Ureter (tissue), 1 donor: ENCODE measurements around the gene UBAC2. TPM values are rescaled to one million over a fixed set of nuclear protein-coding genes. Genes with fewer than 3 reads are reported as not detected.
"Not testable (repeated sequence)": the region's sequence is repeated elsewhere in the genome, so short reads cannot be mapped to it uniquely, and the experiment has no call there.

Experiments used
- DNase-seq: peaks from one replicate; pipeline ENCODE4 v3.0.0-alpha.2; 2020; ENCODE audit warnings: low spot score
- total RNA-seq: library from RNA; stranded (reverse); gene quantifications from one replicate; pipeline ENCODE4 v1.2.4, GENCODE V29; 2023
- donor health status: DM: yes; HTN: yes; CAD: no.

The UBAC2 gene
- total RNA-seq, 1 donor from 2014 or later = 55.9 TPM

DNA sequence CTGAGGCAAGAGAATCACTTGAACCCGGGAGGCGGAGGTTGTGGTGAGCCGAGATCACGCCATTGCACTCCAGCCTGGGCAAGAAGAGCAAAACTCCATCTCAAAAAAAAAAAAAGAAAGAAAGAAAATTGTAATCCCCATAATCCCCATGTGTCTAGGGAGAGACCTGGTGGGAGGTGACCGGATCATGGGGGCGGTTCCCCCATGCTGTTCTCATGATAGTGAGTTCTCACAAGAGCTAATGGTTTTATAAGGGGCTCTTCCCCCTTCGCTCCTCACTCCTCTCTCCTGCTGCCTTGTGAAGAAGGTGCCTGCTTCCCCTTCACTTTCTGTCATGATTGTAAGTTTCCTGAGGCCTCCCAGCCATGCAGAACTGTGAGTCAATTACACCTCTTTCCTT, 192.7 kb downstream of the UBAC2 start:
- DNase-seq = not testable (repeated sequence)

DNA sequence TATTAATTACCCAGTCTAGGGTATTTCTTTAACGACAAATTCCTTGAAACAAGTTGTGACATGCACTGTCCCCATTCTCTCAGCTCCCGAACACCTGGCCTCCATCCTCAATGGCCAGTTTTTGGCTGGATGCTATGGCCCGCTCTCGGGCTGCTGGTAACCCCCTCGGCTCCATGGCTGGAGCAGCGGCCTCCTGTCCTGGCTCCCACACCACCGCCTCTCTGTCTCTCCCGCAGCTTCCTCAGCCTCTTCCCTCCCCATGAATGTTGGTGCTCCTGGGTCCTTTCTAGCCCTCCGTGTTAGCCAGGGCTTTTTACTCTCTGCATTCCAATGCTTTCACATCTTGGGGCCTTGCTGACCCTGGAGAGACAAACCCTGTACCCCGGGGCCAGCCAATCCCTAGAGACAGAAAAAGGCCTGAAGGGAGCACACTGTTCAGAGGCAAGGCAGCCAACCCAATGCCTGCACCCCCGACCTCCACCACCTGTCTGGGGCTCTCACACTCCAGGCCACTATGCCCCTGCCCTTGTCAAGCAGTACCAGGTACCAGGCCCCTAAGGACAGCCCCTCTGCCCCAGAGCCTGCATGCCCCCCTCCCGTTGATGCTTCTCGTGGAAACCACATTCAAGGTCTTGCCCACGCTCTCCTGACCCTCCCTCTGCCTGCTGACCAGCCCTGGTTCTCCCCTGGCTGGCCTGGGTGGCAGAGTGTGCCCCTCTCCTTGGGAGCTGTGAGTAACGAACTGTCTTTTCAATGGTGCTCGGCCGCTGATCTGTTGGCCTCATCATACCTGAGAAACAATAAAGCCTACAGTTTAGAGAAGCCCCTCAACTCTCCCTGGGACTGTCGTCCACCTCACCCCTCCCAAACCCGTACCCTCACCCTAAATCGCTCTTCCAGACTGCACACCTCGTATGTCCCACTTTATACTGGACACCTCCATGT, 193.4 kb downstream of the UBAC2 start:
- no peak for DNase-seq

DNA sequence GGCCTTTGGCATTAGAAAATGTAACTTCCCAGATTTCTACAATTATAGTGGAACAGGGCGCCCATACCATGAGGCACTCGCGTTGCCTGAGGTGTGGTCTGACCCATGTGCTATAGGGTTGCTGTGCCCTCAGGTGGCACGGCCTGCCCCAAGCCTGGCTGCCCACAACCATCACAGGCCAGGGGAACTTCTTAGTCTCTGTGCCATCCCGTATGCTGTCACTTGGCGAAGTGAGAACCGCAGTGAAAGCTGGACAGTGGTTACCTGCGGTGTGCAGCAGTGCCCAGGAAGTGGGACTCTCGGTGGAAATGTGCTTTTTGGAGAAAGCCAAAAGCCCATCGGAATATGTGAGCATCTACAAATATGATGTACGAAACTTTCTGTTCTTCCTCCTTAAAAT, 194.8 kb downstream of the UBAC2 start:
- DNase-seq = no peak

DNA sequence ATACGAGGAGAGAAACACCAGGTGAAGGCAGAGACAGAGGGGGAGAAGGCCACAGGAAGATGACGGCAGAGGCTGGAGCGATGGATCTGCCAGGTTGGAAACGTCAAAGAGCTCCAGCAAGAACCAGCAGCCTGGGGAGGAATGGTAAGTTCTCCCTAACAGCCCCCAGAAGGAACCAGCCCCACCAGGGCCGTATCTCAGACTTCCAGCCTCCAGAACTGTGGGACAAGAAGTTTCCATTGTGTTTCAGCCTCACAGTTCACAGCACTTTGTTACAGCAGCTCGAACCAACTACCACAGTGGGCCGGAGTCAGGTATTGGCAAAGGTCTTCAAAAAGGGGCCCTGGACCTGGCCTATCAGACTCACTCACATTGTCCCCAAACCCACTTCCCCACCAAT, 195.8 kb downstream of the UBAC2 start:
- no peak for DNase-seq

DNA sequence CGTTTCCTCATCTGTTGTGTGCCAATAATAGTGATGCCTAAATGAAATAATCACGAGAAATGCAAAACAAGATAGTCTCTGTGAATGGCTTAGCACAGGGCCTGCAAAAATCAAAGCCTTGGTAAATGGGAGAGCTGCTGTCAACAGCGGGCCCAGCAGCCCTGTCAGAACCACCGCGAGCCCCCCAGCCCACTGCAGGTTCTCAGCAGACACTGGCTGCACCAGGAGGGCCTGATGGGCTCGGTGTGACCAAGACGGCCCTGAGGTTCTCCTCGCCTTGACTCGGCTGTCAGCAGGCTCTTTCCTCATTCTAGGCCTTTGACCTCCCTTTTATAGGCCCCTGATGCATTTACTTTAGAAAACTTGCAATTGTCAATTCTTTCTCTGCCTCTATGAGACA, 197.4 kb downstream of the UBAC2 start:
- no peak for DNase-seq

DNA sequence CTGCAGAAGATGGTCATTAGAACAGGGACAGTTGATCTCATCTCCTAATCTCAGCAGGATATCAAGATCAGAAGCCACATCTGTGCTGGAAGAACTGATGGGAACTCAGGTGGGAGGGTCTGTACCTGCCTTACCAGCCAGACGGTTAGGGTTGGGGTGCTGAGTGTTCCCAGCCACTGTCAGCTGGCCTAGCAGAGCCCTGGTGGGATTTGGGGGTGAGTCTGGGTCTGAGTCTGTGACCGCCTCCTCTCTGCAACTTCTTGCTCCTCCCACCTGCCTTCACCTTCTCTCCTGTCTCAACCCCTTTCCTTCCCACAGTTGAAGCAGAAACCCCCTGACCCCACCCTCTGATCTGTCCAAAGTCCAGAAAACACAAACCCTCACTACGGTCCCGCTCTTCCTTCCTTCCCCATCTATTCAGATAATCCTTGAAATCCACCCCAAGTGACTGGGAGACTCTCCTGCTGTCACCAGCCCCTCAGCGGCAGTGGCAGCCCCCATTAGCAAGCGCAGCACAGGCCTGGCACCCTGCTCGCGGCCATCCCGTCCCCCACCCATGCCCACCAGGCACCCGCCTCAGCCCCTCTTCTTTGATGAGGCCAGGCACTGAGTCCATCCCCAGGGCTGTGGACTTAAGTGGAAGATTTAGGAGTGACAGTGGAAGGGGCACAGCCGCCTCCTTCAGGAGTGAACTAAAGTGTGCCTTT, 198.4 kb downstream of the UBAC2 start:
- no peak for DNase-seq

DNA sequence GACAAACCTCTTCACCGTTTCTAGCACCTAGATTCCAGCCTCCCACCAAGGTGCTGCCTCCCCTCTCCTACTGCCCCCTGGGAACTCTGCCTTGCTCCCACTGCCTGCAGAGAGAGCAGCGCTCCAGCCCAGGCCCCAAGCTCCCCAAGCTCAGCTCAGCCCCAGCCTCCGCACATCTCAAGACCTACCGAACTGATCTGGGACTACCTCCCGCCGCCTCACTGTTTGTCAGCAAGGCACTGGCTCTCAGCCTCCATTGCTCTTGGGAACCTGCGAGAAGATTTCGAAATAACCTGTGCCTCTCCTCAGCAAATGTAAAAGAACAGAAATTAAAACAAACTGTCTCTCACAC, 198.9 kb downstream of the UBAC2 start:
- no peak for DNase-seq

DNA sequence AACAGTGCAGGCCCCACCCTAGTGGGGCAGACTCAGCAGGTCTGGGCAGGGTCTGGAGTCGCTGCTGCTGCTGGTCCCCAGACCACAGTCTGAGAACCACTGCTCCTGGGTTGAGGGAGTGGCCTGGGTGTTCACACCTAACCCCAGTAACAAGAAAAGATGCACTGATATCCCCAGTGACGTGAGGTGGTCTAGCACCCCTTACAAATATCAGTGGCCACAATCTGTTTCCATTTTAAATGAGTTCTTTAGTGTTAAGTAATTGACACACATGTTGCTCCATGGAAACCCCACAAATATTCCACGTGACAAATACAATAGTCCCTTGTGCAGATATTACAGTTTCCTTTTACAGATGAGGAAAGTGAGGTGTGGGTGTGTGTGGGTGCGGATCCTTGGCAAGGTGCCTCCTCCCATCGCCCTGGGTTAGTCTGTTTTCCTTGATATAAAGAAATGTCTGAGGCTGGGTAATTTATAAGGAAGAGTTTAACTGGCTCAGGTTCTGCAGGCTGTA, 202.9 kb downstream of the UBAC2 start:
- no peak for DNase-seq

DNA sequence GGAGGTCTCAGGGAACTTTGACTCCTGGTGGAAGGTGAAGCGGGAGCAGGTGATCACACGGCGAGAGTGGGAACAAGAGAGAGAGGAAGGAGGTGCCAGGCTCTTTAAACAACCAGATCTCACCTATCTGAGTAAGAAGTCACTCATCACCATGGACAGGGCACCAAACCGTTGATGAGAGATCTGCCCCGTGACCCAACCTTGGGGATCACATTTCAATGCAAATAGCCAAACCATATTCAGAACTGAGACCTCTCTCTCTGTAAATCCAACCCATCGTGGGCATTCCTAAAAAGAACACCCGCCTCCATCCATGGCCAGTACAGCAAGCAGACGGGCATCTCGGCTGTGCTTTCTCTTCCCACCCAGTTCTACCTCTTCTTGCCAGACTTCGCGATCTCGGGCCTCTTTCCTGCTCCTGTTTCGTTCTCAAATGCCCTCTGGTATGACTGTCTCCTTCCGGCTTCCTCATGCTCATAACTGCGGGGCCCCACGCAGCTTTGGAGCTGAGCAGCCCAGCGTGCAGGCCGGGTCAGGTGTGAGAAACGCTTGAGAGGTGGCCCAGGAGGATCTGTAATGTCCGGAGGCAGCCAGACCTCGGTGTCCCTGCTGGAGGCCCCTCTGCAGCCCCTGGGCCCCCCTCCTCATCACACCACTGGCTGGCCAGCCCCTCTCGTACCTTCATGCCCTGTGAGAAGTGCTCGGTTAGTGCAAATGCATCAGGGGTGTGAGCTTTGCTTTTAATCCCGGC, 203.5 kb downstream of the UBAC2 start:
- DNase-seq = no peak

DNA sequence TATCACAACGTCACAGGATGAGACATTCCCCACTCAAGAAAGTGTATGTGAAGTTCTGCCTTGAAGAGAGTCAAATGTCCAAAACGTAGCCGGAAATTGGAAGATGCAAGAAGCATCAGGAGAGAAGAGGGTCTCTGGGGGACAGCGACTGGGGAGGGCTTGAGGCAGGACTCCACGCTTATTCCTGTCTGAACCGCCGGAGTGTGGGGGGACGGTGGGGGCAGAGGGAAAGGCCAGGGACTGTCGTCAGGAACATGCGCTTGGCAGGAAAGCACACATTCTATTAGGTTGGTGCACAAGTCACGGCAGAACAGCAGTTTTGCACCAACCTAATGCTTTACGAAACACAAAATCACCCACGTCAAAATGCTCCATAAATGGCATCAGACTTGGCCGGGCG, 205.3 kb downstream of the UBAC2 start:
- DNase-seq = no peak

DNA sequence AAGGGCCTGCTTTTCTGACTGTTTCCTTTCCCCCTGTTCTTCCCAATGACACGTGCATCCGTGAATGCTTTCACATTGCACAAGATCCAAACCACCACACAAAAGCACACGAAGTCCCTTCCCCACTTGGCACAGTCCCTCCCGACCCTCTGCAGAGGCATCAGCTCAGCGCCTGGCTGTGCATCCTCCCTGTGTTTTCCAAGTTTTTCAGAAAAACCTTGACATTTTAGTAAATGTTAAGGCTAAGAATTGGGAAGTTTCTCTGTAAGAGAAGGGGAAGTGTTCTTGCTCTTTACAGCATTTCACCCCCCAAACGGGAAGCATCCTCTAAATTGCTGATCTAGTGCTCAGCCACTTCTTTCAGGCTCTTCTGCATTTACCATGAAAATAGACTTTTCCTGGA, 206.1 kb downstream of the UBAC2 start:
- DNase-seq = no peak

DNA sequence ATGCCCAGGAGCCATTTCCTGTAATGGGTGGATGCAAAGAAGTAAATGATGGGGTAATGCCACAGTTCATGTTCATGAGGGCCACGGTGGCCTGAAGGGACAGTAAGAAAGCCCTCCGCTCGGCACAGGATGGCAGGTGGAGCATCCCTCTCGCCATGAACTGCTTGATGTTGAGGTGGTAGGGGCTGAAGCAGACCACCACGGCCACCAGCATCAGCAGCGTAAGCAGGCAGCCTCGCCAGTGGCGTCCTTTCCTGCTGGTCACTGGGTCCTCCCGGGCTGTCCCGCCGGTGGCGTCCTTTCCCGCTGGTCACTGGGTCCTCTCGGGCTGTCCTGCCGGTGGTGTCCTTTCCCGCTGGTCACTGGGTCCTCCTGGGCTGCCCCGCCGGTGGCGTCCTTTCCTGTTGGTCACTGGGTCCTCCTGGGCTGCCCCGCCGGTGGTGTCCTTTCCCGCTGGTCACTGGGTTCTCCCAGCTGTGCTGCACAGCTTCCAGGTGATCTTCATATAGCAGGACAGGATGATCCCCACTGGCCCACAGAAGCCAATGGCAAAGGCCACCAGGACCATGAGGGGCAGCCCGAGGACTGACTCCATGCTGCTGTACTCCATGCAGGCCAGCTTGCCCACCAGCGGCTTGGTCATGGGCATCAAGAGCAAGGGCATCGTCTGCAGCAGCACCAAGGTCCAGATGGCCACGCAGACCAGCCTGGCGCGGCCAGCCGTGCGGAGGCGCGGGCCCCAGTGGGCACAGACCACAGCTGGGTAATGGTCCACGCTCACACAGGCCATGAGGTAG, 207.4 kb downstream of the UBAC2 start:
- DNase-seq = no peak

DNA sequence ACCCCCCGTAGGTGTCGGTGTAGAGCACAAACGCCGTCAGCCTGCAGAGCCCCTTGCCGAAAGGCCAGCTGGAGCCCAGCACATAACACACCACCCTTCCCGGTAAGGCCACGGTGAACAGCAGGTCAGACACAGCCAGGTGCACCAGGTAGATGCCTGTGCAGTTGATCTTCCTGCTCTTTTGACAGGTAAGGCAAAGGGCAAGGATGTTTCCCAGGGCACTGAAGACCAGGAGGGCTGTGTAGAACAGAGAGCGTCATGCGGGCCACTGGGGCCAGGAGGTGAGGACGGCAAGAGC, 208.0 kb downstream of the UBAC2 start:
- no peak for DNase-seq

DNA sequence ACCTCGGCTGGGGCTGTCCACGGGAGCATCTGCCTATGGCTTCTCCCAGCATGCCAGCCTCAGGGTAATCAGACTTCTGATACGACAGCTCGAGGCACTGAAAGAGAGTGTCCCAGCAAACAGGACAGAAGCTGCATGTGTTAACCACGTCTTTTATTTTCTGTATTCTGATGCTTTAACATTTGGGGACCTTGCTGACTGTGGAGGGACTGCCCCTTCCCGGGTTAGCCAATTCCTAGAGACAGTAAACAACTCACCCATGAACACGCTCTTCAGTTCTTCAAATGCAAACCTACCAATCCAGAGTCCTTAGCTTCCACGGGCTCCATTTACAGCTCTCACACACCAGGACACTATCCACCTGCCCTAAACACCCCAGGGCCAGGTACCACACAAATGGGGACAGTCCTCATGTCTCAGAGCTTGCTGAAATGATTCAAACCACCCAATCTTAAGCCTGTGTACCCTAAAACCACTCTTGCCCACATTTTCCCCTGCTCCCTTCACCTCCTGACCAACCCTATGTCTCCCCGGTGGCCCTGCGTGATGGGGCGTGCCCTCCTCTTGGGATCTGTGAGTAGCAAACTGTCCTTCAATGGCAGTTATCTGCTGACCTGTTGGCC, 208.9 kb downstream of the UBAC2 start:
- not testable (repeated sequence) for DNase-seq

DNA sequence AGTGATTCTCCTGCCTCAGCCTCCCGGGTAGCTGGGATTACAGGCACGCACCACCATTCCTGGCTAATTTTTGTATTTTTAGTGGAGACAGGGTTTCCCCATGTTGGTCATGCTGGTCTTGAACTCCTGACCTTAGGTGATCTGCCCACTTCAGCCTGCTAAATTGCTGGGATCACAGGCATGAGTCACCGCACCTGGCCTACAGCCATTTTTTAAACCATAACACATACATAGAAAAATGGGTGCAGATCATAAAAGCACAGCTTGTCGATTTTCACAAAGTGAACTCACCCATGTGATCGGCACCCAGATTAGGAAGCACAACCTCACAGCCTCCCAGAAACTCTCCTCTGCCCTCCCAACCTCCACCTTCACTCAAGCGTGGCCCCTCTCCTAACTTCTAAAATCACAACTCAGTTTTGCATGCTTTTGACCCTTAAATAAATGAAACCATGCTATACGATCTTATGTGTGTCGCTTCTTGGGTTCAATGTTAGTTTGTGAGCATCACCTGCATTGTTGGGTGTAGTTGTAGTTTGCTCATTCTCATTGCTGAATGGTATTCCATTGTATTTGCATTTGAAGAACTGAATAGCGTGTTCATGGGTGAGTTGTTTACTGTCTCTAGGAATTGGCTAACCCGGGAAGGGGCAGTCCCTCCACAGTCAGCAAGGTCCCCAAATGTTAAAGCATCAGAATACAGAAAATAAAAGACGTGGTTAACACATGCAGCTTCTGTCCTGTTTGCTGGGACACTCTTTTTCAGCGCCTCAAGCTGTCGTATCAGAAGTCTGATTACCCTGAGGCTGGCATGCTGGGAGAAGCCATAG, 210.2 kb downstream of the UBAC2 start:
- not testable (repeated sequence) for DNase-seq

DNA sequence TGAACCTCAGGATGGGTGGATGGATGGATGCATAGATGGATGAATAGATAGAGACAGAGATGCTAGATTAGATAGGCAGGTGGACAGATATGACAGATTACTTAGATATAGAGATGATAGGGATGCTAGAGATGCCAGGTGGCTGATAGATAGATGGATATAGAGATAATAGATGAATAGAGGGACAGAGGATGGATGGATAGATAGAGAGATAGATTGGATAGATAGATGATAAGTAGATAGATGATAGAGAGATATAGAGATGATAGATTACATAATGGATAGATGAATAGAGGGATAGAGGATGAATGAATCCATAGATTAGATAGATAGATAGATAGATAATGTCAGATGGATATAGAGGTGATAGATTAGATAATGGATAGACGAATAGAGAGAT, 212.2 kb downstream of the UBAC2 start:
- no peak for DNase-seq

DNA sequence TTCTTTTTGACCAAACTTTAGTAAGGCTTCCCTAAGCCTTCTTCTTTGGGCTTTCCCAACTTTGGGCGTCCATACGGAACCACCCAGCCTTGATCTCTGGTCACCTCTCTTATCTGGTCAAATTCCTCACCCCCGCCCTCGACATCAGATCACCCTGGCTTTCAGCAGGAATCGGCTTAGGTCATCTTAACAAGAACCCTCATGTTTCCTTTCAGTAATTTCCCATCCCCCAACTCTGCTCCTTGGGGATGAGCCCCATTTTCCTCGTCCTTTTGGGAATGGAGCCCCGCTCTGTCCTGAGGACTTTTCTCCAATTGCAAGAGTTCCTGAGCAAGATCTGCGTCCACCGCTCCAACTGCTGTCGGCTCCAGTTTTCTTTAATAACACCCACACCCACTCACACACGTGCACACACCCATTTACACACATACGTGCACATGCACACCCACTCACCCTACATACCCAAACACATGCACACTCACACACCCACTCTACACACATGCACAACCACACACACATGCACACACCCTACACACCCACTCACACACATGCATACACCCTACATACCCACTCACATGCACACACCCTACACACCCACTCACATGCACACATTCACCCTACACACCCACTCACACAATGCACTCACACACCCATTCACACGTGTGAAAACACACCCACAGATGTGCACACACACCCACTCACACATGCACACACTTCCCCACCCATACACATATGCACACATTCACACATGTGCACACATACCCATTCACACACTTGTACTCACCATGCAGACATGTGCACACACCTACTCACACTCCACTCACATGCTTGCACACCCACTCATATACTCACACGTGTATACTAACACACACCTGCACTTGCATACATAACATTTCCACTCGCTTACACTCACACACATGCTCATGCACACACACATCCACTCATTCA, 213.7 kb downstream of the UBAC2 start:
- DNase-seq = no peak

DNA sequence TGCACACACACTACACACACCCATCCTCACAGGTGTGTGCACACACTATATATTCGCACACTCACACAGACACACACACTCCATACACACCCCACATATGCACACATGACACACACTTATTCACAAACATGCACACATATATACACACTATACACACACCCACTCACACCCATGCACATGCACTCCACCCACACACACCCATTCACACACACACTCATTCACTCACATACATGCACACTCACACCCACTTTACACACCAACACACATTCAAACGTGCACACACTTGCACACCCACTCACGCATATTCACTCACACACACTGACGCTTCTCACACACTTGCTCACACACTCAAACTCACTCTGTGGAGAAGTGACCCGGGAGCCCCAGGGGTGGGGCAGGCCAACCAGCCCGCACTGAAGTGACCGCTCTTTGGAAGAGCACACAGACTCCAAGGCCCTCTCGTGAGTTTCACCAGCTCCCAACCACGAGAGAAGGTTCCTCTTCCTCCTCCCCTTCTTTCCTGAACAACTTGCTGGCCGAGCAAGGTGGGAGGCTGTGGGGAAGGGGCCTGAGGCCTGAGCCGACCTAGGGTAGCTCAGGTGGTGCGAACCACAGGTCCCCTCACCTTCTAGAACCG, 214.5 kb downstream of the UBAC2 start:
- DNase-seq = no peak
